HEK293 (cell line): ENCODE data around the gene PHETA2.

Source experiments
- CTCF ChIA-PET: fragments of 350-600 bp; formaldehyde crosslinking; extraction: SDS; loops from one replicate; lab custom pipeline; 2021; ENCODE audit warnings: antibody characterized with exemption; lab: Yijun Ruan, JAX
- POLR2A ChIA-PET: fragments of 300-600 bp; formaldehyde crosslinking; extraction: SDS; loops from one replicate; lab custom pipeline; 2020; ENCODE audit warnings: antibody characterized with exemption, inconsistent platforms; lab: Yijun Ruan, JAX
- H3K27ac ChIP-seq: fragments of 200-500 bp; sonication (Bioruptor generic); 2 replicates; pipeline ENCODE4 v1.5.1; 2014; ENCODE audit warnings: low read depth, low read length, control low read depth, inconsistent platforms; ENCODE audit errors: extremely low read depth
- H3K36me3 ChIP-seq, 2 experiments: fragments of 200-500 bp in 1 of 2; sonication (Bioruptor generic) in 1 of 2; 1 replicate in 1 of 2; 2 replicates in 1 of 2; pipeline ENCODE4 v1.5.1; 2014 to 2017; ENCODE audit warnings: inconsistent platforms in 2 of 2, low read length in 2 of 2; ENCODE audit not compliant: control insufficient read depth in 2 of 2, insufficient read depth in 1 of 2
- H3K4me1 ChIP-seq: fragments of 200-500 bp; sonication (Bioruptor generic); 2 replicates; pipeline ENCODE4 v1.5.1; 2014; ENCODE audit warnings: mild to moderate bottlenecking, low read length, inconsistent platforms; ENCODE audit not compliant: control insufficient read depth, insufficient read depth
- H3K4me3 ChIP-seq: 2 replicates; pipeline ENCODE4 v1.5.1; 2011; ENCODE audit warnings: low read depth, mild to moderate bottlenecking, control low read depth, low read length, moderate library complexity
- H3K9me3 ChIP-seq: fragments of 200-500 bp; sonication (Bioruptor generic); 2 replicates; pipeline ENCODE4 v1.5.1; 2014; ENCODE audit warnings: low read depth, low read length, inconsistent platforms; ENCODE audit not compliant: control insufficient read depth, insufficient read depth
- KLF1 ChIP-seq: fragments of 450-650 bp; formaldehyde crosslinking; IDR thresholded peaks from 2 replicates; pipeline ENCODE4 v1.5.1; 2016; ENCODE audit warnings: missing biosample characterization, missing genetic modification characterization
- MYNN ChIP-seq: fragments of 450-650 bp; formaldehyde crosslinking; IDR thresholded peaks from 2 replicates; pipeline ENCODE4 v1.5.1; 2016; ENCODE audit warnings: missing biosample characterization, missing genetic modification characterization, borderline replicate concordance
- OSR2 ChIP-seq: fragments of 450-650 bp; formaldehyde crosslinking; IDR thresholded peaks from 2 replicates; pipeline ENCODE4 v1.5.1; 2016; ENCODE audit warnings: missing biosample characterization, missing genetic modification characterization
- SP3 ChIP-seq: fragments of 450-650 bp; formaldehyde crosslinking; IDR thresholded peaks from 2 replicates; pipeline ENCODE4 v1.5.1; 2016; ENCODE audit warnings: missing biosample characterization, missing genetic modification characterization
- ZNF138 ChIP-seq: fragments of 450-650 bp; formaldehyde crosslinking; IDR thresholded peaks from 2 replicates; pipeline ENCODE4 v1.5.1; 2016; ENCODE audit warnings: missing biosample characterization, missing genetic modification characterization, borderline replicate concordance
- ZNF311 ChIP-seq: fragments of 450-650 bp; formaldehyde crosslinking; IDR thresholded peaks from 2 replicates; pipeline ENCODE4 v1.5.1; 2017; ENCODE audit warnings: missing biosample characterization, missing genetic modification characterization, borderline replicate concordance
- ZNF335 ChIP-seq: fragments of 450-650 bp; formaldehyde crosslinking; conservative IDR thresholded peaks from 2 replicates; pipeline ENCODE4 v1.5.1; 2016; ENCODE audit warnings: missing biosample characterization, missing genetic modification characterization
- ZNF341 ChIP-seq: fragments of 450-650 bp; formaldehyde crosslinking; IDR thresholded peaks from 2 replicates; pipeline ENCODE4; 2016; ENCODE audit warnings: low read depth, missing biosample characterization, missing genetic modification characterization
- ZNF350 ChIP-seq: fragments of 450-650 bp; formaldehyde crosslinking; IDR thresholded peaks from 2 replicates; pipeline ENCODE4 v1.5.0; 2017; ENCODE audit warnings: missing biosample characterization, mild to moderate bottlenecking, missing genetic modification characterization
- ZNF366 ChIP-seq: fragments of 450-650 bp; formaldehyde crosslinking; conservative IDR thresholded peaks from 2 replicates; pipeline ENCODE4 v1.5.1; 2016; ENCODE audit warnings: missing biosample characterization, missing genetic modification characterization
- ZNF561 ChIP-seq: fragments of 450-650 bp; IDR thresholded peaks from 2 replicates; pipeline ENCODE4 v1.5.1; 2018; ENCODE audit warnings: missing biosample characterization, missing genetic modification characterization, borderline replicate concordance
- ZNF658 ChIP-seq: fragments of 450-650 bp; formaldehyde crosslinking; IDR thresholded peaks from 2 replicates; pipeline ENCODE4; 2016; ENCODE audit warnings: missing biosample characterization, missing genetic modification characterization
- ZNF670 ChIP-seq: fragments of 450-650 bp; formaldehyde crosslinking; IDR thresholded peaks from 2 replicates; pipeline ENCODE4 v1.5.1; 2016; ENCODE audit warnings: missing biosample characterization, missing genetic modification characterization, low read depth
- ZNF707 ChIP-seq: fragments of 450-650 bp; formaldehyde crosslinking; IDR thresholded peaks from 2 replicates; pipeline ENCODE4 v1.5.1; 2016; ENCODE audit warnings: missing biosample characterization, missing genetic modification characterization
- ZNF768 ChIP-seq: fragments of 450-650 bp; formaldehyde crosslinking; IDR thresholded peaks from 2 replicates; pipeline ENCODE4 v1.5.1; 2018; ENCODE audit warnings: missing biosample characterization, mild to moderate bottlenecking, missing genetic modification characterization
- TF ChIP-seq, protein P1 (sequence below): fragments of 450-650 bp; formaldehyde crosslinking; IDR thresholded peaks from 2 replicates; pipeline ENCODE4 v1.5.1; 2016; ENCODE audit warnings: missing biosample characterization, missing genetic modification characterization
- TF ChIP-seq, protein P2 (sequence below): fragments of 450-650 bp; formaldehyde crosslinking; IDR thresholded peaks from 2 replicates; pipeline ENCODE4 v1.5.1; 2017; ENCODE audit warnings: missing biosample characterization, missing genetic modification characterization
- TF ChIP-seq, protein P3 (sequence below): fragments of 450-650 bp; formaldehyde crosslinking; IDR thresholded peaks from 2 replicates; pipeline ENCODE4 v1.5.1; 2017; ENCODE audit warnings: missing biosample characterization, missing genetic modification characterization
- TF ChIP-seq, protein P4 (sequence below): IDR thresholded peaks from 2 replicates; pipeline ENCODE4 v1.6.1; 2011; ENCODE audit warnings: mild to moderate bottlenecking, low read depth, low read length, borderline replicate concordance
- TF ChIP-seq, protein P5 (sequence below): fragments of 450-650 bp; formaldehyde crosslinking; IDR thresholded peaks from 2 replicates; pipeline ENCODE4 v1.5.1; 2016; ENCODE audit warnings: missing biosample characterization, missing genetic modification characterization, borderline replicate concordance

Gene PHETA2

DNA sequence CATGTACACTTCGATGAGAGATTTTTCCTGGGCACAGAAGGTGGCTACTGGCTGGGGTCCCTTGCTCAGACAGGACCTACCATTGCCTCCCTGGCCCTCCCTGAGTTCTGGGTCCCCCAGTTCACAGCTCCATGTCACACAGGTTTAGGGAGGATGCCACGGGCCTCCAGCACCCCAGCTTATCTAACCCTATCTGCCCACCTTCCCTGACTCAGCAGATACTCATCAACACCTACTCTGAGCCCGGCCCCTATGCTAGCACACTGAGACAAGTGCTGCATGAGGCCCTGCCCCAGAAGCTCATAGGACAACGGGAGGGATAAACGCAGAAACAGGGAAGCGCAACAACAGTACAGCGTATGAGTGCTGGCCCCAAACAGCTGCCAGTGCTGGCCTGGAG, 13.0 kb upstream of the PHETA2 start:
- CTCF ChIA-PET = no interaction called here
- POLR2A ChIA-PET = interaction anchor here (0.9 kb wide), 1 partner anchor 8 kb away, joined by 3 read pairs; no protein-coding TSS in a partner anchor
- H3K4me1 ChIP-seq = no peaks in the 10 kb centered on the region
- TF ChIP-seq, protein P1, sequence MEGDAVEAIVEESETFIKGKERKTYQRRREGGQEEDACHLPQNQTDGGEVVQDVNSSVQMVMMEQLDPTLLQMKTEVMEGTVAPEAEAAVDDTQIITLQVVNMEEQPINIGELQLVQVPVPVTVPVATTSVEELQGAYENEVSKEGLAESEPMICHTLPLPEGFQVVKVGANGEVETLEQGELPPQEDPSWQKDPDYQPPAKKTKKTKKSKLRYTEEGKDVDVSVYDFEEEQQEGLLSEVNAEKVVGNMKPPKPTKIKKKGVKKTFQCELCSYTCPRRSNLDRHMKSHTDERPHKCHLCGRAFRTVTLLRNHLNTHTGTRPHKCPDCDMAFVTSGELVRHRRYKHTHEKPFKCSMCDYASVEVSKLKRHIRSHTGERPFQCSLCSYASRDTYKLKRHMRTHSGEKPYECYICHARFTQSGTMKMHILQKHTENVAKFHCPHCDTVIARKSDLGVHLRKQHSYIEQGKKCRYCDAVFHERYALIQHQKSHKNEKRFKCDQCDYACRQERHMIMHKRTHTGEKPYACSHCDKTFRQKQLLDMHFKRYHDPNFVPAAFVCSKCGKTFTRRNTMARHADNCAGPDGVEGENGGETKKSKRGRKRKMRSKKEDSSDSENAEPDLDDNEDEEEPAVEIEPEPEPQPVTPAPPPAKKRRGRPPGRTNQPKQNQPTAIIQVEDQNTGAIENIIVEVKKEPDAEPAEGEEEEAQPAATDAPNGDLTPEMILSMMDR (tag by site-specific recombination) = no peak
- no peak for TF ChIP-seq ZNF768
- TF ChIP-seq, protein P2, sequence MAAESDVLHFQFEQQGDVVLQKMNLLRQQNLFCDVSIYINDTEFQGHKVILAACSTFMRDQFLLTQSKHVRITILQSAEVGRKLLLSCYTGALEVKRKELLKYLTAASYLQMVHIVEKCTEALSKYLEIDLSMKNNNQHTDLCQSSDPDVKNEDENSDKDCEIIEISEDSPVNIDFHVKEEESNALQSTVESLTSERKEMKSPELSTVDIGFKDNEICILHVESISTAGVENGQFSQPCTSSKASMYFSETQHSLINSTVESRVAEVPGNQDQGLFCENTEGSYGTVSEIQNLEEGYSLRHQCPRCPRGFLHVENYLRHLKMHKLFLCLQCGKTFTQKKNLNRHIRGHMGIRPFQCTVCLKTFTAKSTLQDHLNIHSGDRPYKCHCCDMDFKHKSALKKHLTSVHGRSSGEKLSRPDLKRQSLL (tag by site-specific recombination) = no peak
- no peak for TF ChIP-seq ZNF670
- TF ChIP-seq OSR2 (tag by site-specific recombination) = no peak
- TF ChIP-seq ZNF335 (tag by site-specific recombination) = no peak
- no peak for TF ChIP-seq MYNN (tag by site-specific recombination)
- TF ChIP-seq ZNF561 = no peak
- H3K9me3 ChIP-seq = no peaks in the 10 kb centered on the region
- no peak overlapping the region for H3K27ac ChIP-seq
- H3K4me3 ChIP-seq = no peak overlapping the region
- peaks cover 0 to 75% of the 10 kb centered on the region in 2 experiments; a peak in 2 of 3 replicates for H3K36me3 ChIP-seq

DNA sequence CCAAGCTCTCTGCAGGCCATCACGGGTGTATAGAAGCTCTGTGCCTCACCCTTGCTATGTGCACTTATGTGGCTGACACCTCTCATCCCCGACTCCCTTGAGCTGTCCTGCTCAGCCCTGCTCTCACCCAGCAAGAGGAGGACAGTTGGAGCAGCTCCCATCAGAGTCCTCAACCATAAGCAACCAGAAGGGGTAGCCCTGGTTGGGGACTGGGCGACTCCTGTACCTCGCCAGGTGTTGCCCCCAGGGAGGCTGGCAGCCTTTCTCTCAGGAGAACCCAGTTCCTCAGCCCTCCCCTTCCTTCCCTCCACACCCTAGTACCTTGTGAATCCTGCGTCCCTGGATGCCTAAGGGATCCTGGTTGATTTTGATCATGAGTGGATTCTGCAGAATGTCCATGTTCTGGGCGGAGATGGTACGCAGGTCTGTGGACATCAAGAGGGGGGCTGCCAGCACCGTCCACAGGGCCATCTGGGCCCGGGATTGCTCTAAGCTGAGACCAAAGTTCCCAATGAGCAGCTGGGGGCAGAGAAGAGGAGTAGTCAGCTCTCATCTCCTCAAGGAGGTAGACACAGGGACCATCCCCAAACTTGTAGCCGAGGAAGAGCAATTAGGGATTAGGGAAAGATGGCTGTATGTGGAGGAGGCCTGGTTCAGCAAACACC, 11.4 kb upstream of the PHETA2 start:
- POLR2A ChIA-PET = interaction anchor here (1.1 kb wide), 1 partner anchor 9 kb away, joined by 4 read pairs; no protein-coding TSS in a partner anchor
- Histone ChIP-seq H3K4me3 (no peak overlapping the region), H3K4me1 (no peaks in the 10 kb centered on the region), H3K27ac (no peak overlapping the region), H3K36me3 (peaks cover 0 to 91% of the 10 kb centered on the region in 2 experiments; a peak in 2 of 3 replicates), H3K9me3 (no peaks in the 10 kb centered on the region)
- CTCF ChIA-PET = no interaction called here
- TF ChIP-seq ZNF341 (tag by site-specific recombination) (no peak), OSR2 (tag by site-specific recombination) (no peak), ZNF138 (no peak), ZNF311 (tag by site-specific recombination) (no peak), ZNF366 (tag by site-specific recombination) (no peak), KLF1 (tag by site-specific recombination) (no peak), ZNF350 (tag by site-specific recombination) (no peak), ZNF658 (no peak), ZNF707 (tag by site-specific recombination) (no peak), SP3 (tag by site-specific recombination) (no peak)
- TF ChIP-seq, protein P3, sequence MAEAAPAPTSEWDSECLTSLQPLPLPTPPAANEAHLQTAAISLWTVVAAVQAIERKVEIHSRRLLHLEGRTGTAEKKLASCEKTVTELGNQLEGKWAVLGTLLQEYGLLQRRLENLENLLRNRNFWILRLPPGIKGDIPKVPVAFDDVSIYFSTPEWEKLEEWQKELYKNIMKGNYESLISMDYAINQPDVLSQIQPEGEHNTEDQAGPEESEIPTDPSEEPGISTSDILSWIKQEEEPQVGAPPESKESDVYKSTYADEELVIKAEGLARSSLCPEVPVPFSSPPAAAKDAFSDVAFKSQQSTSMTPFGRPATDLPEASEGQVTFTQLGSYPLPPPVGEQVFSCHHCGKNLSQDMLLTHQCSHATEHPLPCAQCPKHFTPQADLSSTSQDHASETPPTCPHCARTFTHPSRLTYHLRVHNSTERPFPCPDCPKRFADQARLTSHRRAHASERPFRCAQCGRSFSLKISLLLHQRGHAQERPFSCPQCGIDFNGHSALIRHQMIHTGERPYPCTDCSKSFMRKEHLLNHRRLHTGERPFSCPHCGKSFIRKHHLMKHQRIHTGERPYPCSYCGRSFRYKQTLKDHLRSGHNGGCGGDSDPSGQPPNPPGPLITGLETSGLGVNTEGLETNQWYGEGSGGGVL (tag by site-specific recombination) = no peak
- TF ChIP-seq, protein P4, sequence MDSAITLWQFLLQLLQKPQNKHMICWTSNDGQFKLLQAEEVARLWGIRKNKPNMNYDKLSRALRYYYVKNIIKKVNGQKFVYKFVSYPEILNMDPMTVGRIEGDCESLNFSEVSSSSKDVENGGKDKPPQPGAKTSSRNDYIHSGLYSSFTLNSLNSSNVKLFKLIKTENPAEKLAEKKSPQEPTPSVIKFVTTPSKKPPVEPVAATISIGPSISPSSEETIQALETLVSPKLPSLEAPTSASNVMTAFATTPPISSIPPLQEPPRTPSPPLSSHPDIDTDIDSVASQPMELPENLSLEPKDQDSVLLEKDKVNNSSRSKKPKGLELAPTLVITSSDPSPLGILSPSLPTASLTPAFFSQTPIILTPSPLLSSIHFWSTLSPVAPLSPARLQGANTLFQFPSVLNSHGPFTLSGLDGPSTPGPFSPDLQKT = no peak
- TF ChIP-seq, protein P5, sequence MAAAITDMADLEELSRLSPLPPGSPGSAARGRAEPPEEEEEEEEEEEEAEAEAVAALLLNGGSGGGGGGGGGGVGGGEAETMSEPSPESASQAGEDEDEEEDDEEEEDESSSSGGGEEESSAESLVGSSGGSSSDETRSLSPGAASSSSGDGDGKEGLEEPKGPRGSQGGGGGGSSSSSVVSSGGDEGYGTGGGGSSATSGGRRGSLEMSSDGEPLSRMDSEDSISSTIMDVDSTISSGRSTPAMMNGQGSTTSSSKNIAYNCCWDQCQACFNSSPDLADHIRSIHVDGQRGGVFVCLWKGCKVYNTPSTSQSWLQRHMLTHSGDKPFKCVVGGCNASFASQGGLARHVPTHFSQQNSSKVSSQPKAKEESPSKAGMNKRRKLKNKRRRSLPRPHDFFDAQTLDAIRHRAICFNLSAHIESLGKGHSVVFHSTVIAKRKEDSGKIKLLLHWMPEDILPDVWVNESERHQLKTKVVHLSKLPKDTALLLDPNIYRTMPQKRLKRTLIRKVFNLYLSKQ (tag by site-specific recombination) = no peak
